RKO (cell line): ENCODE results near the gene POLR2F.

Source experiments
- DNase-seq: peaks from one replicate; pipeline ENCODE4 v3.0.0-alpha.2; 2016; ENCODE audit warnings: low spot score

The POLR2F gene

DNA sequence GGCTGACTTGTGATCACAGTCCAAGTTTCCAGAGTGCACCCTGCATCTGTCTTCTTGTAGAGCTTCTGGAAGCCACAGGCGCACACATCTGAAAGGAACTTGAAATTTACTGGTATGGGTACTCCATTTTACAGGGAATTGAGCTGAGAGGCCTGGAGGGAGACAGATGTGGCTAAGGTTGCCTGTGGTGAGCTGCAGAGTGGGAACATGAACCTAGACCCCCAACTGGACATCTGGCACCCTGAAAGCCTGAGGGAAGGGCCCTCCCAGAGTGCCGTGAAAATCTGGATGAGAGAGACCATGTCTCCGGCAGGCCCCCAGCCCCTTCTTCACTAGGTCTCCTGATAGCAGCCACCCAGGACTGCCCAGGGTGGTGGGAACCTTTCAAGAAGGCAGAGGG lies 53.4 kb downstream of the POLR2F start:
- DNase-seq, result no peak

DNA sequence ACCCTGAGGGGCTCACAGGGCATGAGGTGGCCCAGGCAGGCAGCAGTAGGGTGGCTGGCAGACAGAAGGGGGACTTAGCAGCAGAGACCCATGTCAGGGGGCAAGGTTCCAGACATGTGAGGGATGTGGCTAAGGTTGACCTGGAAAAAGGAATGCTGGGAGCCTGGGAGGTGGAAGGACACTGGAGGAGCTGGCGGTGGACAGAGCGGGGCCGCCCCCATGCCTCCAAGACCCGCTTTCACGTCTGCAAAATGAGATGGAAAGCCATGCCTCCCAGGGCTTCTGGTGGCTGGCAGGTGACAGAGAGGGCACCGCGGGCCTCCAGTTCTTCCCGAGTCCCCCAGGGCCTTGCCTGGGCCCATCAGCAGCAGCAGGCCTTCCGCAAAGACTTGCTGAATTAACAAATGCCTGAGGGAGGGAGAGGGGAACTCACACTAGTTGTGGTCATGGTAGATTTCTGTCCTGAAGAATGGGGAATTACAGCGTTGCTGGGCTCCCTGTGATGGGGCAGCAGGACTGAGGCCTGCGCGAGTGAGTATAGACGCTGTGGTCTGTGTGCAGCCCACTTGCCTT lies 53.9 kb downstream of the POLR2F start:
- DNase-seq, result no peak

DNA sequence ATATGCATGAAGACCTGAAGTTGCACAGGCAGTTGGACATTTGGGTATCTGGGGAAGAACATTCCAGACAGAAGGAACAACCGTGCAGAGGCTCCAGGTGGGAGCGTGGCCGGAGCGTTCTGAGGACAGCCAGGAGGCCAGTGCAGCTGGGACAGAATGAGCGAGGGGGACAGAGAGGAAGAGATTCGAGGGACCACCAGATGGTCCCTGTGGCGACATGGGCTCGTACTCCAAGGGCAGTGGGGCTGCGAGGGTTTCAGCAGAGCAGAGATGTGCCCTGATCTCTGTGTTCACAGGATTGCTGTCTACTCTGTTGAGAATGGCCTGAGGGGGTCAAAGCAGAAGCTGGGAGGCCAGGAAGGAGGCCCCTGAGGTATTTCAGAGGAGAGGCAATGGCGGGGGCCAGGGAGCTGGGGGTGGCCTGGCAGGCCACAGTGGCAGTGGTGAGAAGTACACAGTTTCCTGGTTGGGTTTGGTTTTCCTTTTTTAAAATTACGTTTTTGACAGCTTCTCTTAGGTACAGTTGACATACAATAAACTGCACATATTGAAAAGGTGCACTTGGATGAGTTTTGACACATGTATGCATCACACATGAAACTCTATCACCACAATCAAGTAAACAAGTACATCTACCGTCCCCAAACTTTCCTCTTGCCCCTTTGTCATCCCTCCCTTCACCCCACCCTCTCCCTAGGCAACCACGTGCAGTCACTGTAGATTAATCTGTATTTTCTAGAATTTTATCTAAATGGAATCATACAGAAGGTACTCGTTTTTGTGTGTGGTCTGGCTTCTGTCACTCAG lies 55.7 kb downstream of the POLR2F start:
- DNase-seq, result no peak

DNA sequence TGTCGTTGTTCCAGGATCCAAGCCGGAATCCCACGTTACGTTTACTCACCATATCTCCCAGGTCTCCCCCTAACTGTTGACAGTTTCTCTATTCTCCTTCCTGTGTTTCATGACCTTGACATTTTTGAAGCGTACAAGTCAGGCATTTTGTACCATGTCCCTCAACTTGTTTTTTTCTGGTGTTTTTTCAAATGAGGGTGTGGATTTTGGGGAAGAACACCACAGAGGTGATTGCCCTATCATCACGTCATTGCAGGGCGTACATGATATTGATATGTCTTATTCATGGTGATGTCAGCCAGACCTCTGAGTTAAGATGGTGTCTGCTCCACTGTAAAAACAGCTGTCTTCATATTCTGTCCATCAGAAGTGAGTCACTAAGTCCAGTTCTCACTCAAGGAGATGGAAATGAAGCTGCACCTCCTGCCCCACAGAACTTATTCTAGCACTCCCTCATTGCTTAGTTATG lies 59.1 kb downstream of the POLR2F start:
- peak; percentile 50 for DNase-seq

DNA sequence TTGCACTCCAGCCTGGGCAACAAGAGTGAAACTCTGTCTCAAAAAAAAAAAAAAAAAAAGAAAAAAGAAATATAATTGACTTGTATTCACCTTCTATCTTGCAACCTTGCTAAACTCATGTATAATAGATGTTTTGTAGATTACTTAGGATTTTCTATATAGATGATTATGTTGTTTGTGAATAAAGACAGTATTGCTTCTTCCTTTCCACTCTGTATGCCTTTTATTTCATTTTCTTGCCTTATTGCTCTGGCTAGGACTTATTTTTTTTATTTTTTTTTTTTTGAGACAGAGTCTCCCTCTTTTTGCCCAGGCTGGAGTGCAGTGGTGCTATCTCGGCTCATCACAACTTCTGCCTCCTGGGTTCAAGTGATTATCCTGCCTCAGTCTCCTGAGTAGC lies 60.6 kb downstream of the POLR2F start:
- DNase-seq, result no peak

DNA sequence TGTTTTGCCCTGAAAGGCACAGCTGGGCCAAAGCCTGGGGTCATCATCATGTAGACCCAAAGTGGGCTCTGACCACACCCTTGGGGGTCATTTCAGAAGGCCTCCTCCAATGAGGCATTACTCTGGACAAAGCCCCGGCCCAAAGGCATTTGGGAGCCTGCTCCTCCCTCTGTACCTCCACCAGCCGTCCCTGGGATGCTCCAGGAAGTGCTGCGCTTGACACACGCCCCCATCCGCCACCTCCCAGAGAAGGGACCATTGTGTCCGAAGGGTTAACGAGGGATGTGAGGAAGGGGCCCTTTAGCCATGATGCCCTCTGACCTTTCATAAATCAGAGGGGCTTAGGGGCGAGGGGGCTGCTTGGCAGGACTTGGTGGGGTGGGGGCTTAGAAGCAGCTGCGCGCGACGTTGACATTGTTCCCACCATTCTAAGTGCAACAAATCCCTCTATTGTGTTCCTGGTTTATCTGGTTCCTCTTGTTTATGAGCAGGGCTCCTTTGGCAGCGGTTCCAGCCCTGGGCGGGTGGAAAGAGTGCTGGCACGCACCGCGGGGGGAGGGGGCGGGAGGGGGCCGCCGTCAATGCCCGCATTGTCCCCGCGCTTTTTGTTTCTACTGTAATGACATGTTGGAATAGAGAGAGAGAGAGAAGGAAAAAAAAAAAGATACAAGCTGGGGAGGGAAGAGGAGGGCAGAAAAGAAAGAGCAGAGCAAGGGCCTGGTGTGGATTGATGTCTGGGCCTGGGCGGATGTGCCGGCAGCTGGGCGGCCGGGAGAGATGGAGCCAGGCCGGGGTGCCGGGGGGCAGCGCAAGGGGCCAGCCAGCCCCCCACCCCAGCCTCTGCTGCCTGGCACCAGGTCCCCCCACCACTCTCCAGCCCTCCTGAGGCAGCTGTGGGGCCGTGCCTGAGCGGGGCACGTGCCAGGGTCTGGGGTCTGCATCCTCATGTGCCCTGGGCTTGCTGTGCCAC lies 63.0 kb downstream of the POLR2F start:
- DNase-seq, result no peak

DNA sequence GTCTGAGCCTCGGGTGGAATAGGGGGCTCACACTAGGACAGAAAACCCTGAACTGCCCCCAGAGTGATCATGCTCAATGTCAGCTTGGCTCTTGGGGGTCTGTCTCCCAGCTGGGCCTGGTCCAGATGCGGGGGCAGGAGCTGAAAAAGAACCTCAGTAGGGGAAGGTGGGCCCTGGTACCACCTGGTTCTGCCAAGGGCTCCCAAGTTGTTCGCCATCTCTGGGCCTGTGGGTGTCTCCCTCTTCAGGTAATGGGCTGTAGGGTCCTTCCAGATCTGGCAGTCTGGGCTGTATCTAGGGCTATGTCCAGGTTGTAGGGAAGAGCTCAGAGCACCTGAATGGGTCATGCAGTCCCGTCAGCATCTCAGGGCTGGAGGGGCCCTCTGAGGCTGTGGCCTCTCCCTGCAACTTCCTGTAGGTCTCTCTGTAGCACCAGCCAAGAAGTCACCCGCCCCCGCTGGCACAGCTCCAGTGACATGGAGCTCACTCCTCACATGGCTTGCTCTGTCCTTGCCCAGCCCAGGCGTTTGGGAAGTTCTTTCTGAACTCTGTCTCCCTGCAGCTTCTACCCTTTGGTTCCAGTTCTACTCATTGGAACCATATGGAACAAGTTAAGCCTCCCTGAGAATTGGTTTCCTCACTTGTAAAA lies 63.9 kb downstream of the POLR2F start:
- no peak for DNase-seq

DNA sequence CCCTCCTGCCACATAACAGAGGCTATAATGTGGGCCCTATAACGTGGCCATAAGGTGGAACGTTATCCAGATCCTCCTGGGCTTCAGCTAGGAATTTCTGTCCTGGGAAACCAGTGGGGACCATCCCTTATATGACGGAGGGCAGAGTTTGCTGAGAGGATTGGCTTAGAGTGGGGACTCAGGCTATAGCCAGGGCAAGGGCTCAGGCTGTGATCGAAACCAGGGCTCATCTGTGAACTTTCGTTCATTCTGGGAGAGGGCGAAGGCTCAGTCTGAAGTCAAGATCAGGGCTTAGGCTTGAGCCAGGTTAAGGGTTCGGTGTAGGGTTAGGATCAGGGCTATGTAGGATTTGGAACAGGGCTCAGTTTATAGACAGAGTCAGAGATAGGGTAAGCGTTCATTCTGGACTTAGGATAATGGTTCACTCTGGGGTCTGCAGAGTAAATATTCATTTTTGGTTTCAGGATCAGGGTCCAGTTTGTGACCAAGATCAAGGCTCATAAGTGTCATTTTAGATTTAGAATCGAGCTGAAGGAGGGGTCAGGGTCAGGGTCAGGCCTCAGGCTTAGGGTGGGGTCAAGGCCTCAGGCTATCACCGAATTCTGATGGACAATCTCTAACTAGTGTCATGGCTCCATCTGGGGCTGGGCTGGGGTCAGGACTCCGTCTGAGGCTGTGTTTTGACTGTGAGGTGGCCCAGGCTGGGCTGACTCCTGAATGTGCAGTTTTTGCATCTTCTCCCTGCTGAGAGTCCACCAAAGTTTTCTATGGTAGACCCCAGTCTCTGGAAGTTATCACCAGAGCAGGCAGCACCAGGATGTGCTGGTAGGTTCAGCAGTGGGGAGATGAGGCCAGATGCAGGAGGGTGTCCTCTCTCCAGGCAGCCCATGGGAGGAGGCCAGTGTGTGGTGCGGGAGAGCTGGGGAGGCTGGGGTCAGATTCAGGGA lies 64.7 kb downstream of the POLR2F start:
- DNase-seq, result no peak
